Retina (tissue), 1 donor: ENCODE measurements around the gene PCLO.
A peak's percentile ranks its signal among the peaks of the same experiment; 100 is the strongest.
"Not testable (repeated sequence)": the region's sequence is repeated elsewhere in the genome, so short reads cannot be mapped to it uniquely, and the experiment has no call there.

Experiments used
- DNase-seq: peaks from one replicate; pipeline ENCODE4 v3.0.0-alpha.2; 2016

The PCLO gene

DNA sequence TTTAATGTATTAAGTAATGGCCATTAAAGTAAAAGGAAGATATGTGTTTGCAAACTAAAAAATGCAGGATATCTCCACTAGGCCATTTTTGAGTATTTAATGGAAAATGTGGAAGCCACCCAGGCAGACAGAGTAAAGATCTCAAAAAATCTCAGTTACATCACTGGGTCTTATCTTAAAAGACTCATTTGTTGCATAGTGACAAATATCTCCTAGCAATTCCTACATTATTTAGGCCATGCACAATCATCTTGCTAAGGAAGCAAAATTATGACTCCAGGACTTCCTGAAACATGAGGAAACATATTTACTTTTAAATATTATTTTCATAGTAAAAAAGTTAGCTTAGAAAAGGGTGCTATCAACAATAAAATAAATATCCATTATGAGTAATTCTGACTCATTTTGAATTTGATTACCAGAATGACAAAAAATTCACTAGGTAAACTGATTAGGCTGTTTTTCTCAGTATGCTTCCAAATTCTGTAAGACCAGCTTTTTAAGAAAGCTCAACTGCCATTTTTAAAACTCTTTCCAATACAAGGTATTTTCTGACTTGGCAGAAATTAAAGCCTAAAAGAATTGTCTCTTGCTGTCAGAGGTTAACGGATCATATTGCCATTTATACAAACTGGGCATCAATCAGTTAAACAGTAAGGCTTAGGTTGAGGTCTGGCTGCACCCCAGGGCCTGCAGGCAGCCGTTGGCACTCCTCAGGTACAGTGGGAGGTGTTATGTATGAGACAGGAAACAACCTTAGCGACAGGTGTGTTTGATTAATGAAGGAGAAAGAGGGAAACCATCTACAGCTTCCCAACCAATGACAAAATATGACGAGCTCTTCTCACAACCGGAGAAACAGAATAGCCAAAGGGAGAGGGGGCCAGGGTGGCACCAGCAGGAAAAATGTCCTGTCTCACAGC, 31.8 kb downstream of the PCLO start:
- DNase-seq: no peak

GRCh38 chr7:83130191-83130590, 32.5 kb downstream of the PCLO start:
- no peak for DNase-seq

- DNase-seq: no peak
Observed at GRCh38 chr7:83119494-83119893, 43.2 kb downstream of the PCLO start.

- no peak for DNase-seq
Observed at GRCh38 chr7:83119026-83119382, 43.7 kb downstream of the PCLO start.

- DNase-seq: no peak
Observed at GRCh38 chr7:83118347-83119025, 44.2 kb downstream of the PCLO start.

DNA sequence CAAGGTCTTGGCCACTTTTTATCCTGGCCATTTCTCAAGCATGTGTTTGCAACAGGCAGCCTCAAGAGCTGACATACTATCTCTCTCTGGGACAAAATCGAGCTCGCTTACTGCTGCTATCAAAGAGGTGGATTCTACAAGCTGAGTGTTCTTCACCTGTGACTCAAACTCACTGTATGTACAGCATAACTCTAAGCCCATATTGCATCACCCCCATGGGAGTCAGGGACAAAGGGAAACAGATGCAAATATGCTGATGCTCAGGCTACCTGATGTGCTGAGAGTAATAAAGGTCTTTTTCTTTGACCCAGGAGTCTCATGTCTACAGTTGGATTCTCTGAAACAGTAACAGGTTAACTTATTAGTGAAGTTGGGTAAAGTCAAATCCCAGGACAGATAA, 45.2 kb downstream of the PCLO start:
- no peak for DNase-seq

- DNase-seq: no peak
Observed at GRCh38 chr7:83111391-83111790, 51.3 kb downstream of the PCLO start.

- DNase-seq: no peak
Observed at GRCh38 chr7:83109352-83109751, 53.3 kb downstream of the PCLO start.

GRCh38 chr7:83105948-83106347, 56.7 kb downstream of the PCLO start:
- DNase-seq: peak; percentile 35

DNA sequence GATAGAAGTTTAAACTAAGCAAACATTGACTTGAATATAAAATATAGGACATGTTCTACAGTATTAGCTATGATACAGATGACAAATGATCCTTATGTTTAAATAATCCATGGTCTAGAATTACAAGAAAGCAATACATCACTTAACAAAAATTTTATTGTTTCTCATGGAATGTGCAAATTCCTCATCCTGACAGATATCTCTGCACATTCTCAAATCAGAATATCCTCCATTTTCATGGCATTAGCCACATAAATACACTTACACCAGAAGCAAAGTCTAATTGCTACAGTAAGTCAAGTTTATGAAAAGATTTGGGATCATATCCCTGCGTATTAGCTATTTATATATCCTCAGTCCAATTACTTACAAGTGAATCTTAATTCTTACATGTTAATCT, 57.6 kb downstream of the PCLO start:
- no peak for DNase-seq

- no peak for DNase-seq
Observed at GRCh38 chr7:83101530-83101929, 61.2 kb downstream of the PCLO start.

DNA sequence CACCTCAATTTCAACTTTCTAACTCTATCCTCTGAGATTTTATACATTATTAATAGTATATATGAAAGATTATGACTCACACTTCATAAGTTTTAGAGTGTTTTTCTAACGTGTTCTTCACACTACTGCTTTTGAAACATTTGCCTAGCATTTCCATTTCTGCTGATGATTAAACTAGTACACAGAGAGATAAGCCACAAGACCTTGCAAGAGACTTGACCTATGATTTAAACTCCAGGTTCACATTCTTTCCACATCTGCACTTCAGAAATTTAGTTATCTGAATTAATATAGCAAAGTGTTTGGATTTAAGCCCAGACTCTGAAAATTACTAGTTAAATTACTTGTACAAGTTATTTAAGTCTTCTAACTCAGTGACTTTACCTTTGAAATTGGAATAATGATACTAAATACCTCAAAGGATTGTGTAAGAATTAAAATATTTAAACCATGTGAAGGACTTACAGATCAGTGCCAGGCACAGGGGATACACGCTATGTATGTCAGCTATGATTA, 66.6 kb downstream of the PCLO start:
- DNase-seq: no peak

GRCh38 chr7:83085299-83085698, 77.4 kb downstream of the PCLO start:
- DNase-seq: no peak

GRCh38 chr7:83079879-83080278, 82.8 kb downstream of the PCLO start:
- DNase-seq: not testable (repeated sequence)

DNA sequence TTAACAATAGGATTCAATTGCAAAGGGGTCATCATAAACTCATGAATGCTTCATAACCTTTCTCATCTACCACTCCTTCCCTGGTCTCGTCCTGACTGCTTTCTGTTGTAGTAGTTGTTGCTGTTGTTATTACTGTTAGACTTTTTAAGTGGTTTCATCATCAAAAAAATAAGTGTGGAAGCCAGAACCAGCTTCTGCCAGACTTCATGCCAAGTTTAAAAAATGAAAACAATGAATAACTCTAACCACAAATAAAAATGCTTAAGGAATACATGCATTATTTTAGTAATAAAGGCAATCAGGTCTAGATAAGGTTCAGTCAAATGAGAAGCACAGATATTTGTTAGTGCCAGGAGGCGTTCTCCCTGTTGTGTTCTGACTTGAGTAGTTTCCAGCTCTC, 85.4 kb downstream of the PCLO start:
- no peak for DNase-seq

DNA sequence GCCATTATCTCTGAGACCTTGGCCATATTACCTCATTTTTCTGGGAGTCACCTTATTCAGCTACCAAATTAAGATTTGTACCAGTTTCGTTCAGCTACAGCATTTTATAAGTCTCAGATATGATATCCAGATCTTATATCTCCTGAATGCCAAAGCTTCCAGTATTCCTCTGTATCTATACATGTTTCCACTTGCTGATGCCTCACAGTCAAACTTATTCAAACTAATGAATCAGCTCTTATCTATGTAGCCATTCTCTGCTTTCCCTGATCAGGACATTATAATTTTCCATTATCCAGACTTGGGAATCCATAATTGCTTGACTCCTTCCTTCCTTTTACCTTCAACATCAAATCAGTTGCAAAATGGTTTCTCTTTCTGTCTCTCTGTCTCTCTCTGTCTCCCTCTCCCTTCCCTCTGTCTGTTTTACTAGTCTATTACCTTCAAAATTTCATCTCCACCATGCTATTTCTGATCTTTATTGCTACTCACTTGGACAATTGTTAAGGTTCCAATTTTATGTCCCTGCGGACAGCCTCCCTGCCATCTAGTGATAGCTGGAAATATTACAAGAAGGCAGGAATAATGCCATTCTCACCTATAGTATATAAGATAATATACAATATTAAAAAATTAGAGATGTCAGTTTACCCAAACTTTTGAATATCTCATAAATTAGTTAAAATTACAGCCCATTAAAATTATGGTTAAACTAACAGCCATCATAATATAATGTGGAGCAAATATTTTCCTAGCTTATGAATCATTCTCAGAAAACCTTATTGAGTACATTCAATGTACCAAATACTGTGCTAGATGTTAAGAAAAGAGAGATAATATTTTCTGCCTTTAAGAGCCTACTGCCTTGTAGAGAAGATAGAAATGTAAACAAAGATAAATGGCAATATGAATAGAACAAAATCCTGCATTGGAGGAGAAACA, 89.8 kb downstream of the PCLO start:
- no peak for DNase-seq

DNA sequence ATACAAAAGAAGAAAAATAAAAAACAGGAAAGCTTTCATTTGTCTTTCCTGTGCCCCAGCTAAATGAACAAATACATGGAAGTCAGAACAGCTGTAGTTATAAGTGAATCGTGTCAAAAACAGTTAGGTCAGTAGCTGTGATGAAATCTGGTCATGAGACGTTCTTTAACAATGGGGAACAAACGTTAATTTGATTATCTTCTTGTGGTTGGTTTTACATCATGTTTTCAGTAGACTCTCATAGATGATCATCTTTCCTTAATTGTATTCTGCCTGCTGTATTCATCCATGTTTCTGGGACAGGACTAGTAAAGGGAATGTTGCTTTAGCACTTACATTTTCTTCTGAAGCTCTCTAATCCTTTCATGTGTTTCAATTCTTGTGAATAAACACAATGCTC, 97.0 kb downstream of the PCLO start:
- peak; percentile 24 for DNase-seq

DNA sequence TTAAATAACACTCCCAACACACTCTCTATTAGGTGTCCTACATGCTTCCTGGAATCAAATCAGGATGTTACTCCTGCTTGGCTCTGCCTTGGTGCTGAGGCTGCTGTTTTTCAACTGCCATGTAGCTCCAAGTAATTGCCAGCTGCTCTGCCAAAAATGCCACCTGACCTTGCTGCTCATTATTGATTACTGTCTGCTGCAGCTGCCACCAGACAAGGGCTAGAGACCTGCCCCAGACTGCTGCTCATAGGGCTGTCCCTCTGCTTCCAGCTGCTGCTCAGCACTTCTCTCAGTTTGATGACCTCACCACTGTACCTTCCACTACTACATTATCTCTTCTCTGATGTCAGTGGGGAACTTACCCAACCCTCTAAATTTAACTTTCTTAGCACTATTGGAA, 102.5 kb downstream of the PCLO start:
- DNase-seq: peak; percentile 33

DNA sequence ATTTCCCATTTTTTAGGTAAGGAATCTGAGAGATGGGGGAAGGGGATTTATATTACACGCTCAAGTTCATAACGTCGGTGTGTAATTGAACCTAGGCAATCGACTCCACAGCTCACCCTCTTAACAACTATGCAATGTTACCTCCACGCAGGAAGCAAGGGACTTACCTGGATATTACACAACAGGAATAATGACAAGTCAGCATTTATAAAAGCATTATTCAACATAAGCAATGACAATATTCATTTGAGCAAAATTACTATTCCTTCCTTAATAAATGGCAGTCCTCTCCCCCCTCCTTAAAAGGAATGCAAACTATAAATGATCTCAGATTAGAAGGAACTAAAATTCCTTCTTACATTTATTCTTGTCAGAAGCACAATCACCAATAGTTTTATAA, 104.0 kb downstream of the PCLO start:
- no peak for DNase-seq

DNA sequence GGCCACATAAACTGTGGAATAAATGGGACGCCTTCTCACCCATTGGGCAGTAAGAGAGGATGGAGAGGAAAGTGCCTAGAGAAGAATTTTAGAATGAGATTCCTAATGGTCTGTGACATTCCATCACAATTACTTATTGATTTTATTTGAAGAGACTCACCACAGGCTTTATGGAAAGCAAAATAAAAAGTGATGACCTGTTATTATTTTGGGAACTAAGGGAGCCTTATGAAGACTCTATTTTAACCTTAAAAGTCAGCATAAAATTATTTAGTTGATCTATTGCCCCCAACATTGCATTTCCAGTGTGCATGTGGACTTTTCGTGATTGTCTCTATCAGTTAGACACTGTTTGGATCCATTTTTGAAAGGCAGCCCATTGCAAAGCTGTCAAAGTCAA, 107.5 kb downstream of the PCLO start:
- DNase-seq: no peak

- no peak for DNase-seq
Observed at GRCh38 chr7:83054472-83054871, 108.2 kb downstream of the PCLO start.

GRCh38 chr7:83053965-83054364, 108.7 kb downstream of the PCLO start:
- DNase-seq: no peak

DNA sequence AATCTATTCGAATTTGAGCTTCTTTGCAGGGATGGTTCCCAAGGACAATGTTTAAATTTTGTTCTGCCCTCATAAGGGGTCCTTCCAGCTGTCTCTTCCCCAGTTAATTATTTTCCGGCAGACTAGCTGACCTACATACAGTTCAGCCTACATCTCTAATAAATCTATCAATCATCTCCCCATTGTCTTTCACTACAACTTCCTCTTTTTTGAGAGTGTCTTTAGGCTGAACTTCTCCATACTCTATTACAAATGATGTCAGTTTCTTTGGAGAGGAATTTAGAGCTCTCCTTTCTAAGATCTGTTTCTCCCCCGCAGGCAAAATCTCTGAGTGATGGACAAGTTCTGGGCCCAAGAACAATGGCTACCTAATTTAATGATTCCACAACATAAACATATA, 122.2 kb downstream of the PCLO start:
- DNase-seq: peak; percentile 57
